ENCODE measurements around the gene MAPK6.
A peak's percentile ranks its signal among the peaks of the same experiment; 100 is the strongest.

The MAPK6 gene

DNA sequence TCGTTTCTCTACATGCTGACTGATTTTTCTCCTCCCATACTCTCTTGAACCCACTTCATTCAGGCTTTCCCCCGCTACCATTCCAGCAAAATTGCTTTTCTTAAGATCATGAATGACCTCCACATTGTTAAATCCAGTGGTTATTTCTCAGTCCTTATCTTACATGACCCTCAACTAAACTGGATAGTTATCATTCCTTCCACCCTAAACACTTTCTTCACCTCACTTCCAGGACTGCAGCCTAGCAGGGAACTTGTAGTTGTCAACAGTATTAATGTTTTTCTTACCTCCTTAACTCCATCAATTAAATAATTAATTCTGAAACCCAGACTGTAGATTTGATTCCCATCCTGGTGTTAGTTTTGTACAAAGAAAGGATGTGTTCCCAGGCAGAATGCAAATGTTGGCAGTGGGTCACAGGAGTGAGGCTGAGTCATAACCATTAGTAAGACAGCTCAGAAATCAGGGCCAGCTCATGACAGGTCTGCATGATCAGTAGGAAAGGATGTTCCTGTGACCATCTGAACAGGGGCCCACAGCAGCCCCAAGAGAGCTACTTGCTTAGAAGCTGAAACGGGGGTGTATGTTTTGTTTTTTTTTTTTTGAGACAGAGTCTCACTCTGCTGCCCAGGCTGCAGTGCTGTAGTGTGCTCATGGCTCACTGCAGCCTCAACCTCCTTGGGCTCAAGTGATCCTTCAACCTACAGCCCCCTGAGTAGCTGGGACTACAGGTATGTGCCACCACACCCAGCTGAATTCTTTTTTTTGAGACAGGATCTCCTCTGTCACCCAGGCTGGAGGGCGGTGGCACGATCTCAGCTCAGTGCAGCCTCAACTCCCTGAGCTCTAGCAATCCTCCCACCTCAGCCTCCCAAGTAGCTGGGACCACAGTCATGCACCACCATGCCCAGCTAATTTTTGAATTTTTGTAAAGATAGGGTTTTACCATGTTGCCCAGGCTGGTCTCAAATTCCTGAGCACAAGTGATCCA is 84.5 kb downstream of the MAPK6 start:
- no peak for DNase-seq
- Histone ChIP-seq H3K27me3 (replicated peaks; ENCODE audit: control insufficient read depth, insufficient read depth, low read length, poor library complexity, severe bottlenecking) (no peaks in the 10 kb centered on the region), H3K36me3 (ENCODE audit: control insufficient read depth, insufficient read depth, low read length) (no peaks in the 10 kb centered on the region), H3K9me3 (ENCODE audit: control insufficient read depth, low read length) (no peaks in the 10 kb centered on the region), H3K4me3 (ENCODE audit: insufficient read depth, low read depth, low read length, poor library complexity, severe bottlenecking) (no peak overlapping the region), H3K4me1 (ENCODE audit: control insufficient read depth, insufficient read depth, low read length, poor library complexity, severe bottlenecking) (no peaks in the 10 kb centered on the region), H3K27ac (ENCODE audit: insufficient read depth, low read length, poor library complexity, severe bottlenecking) (no peak overlapping the region)

GRCh38 chr15:52104532-52105004 is 85.5 kb downstream of the MAPK6 start:
- Histone ChIP-seq H3K4me3 (ENCODE audit: insufficient read depth, low read depth, low read length, poor library complexity, severe bottlenecking) (no peak overlapping the region), H3K36me3 (ENCODE audit: control insufficient read depth, insufficient read depth, low read length) (no peaks in the 10 kb centered on the region), H3K9me3 (ENCODE audit: control insufficient read depth, low read length) (no peaks in the 10 kb centered on the region), H3K27me3 (replicated peaks; ENCODE audit: control insufficient read depth, insufficient read depth, low read length, poor library complexity, severe bottlenecking) (no peaks in the 10 kb centered on the region), H3K4me1 (ENCODE audit: control insufficient read depth, insufficient read depth, low read length, poor library complexity, severe bottlenecking) (no peaks in the 10 kb centered on the region), H3K27ac (ENCODE audit: insufficient read depth, low read length, poor library complexity, severe bottlenecking) (no peak overlapping the region)
- DNase-seq = no peak

- Histone ChIP-seq H3K27ac (ENCODE audit: insufficient read depth, low read length, poor library complexity, severe bottlenecking) (no peak overlapping the region), H3K36me3 (ENCODE audit: control insufficient read depth, insufficient read depth, low read length) (no peaks in the 10 kb centered on the region), H3K4me1 (ENCODE audit: control insufficient read depth, insufficient read depth, low read length, poor library complexity, severe bottlenecking) (no peaks in the 10 kb centered on the region), H3K27me3 (replicated peaks; ENCODE audit: control insufficient read depth, insufficient read depth, low read length, poor library complexity, severe bottlenecking) (no peaks in the 10 kb centered on the region), H3K4me3 (ENCODE audit: insufficient read depth, low read depth, low read length, poor library complexity, severe bottlenecking) (no peak overlapping the region), H3K9me3 (ENCODE audit: control insufficient read depth, low read length) (no peaks in the 10 kb centered on the region)
- no peak for DNase-seq
These were observed 86.8 kb downstream of the MAPK6 start for GRCh38 chr15:52105846-52106245.

DNA sequence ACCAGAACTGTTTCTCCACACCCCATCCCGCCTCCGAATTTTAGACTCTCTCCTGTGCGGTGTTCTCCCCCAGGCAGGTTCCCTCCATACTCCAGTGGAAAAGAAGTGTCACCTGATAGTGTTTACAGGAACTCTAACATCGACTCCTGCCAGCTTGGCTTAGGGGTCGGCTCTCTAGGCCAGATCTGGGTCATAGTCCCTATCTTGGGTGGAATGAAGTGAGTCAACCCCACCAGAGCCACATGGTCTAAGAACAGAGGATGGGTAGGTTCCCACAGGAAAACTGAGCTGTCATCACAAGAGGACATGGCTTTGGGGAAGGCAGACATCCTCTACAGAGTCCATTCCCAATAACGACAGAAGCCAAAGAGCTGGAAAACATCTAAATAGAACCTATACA is 87.6 kb downstream of the MAPK6 start:
- H3K9me3 ChIP-seq (ENCODE audit: control insufficient read depth, low read length) = no peaks in the 10 kb centered on the region
- peaks cover under 1% of the 10 kb centered on the region for H3K4me1 ChIP-seq (ENCODE audit: control insufficient read depth, insufficient read depth, low read length, poor library complexity, severe bottlenecking)
- no peak overlapping the region for H3K27ac ChIP-seq (ENCODE audit: insufficient read depth, low read length, poor library complexity, severe bottlenecking)
- no peak overlapping the region for H3K4me3 ChIP-seq (ENCODE audit: insufficient read depth, low read depth, low read length, poor library complexity, severe bottlenecking)
- H3K36me3 ChIP-seq (ENCODE audit: control insufficient read depth, insufficient read depth, low read length) = no peaks in the 10 kb centered on the region
- no peaks in the 10 kb centered on the region for H3K27me3 ChIP-seq (replicated peaks; ENCODE audit: control insufficient read depth, insufficient read depth, low read length, poor library complexity, severe bottlenecking)
- no peak for DNase-seq

DNA sequence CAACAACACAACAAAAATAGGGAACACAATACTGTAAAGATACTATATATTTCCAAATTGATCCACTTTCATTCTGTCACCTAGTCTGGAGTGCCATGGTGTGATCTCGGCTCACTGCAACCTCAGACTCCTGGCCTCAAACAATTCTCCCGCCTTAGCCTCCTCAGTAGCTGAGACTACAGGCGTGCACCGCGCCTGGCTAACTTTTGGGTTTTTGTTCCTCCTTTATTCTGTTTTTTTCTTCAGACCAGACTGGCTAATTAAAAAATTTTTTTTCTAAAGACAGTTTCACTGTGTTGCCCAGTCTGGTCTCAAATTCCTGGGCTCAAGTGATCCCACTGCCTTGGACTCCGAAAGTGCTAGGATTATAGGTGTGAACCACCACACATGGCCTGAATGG is 88.2 kb downstream of the MAPK6 start:
- Histone ChIP-seq H3K36me3 (ENCODE audit: control insufficient read depth, insufficient read depth, low read length) (no peaks in the 10 kb centered on the region), H3K27me3 (replicated peaks; ENCODE audit: control insufficient read depth, insufficient read depth, low read length, poor library complexity, severe bottlenecking) (no peaks in the 10 kb centered on the region), H3K4me1 (ENCODE audit: control insufficient read depth, insufficient read depth, low read length, poor library complexity, severe bottlenecking) (peaks cover 6% of the 10 kb centered on the region), H3K27ac (ENCODE audit: insufficient read depth, low read length, poor library complexity, severe bottlenecking) (no peak overlapping the region), H3K4me3 (ENCODE audit: insufficient read depth, low read depth, low read length, poor library complexity, severe bottlenecking) (no peak overlapping the region), H3K9me3 (ENCODE audit: control insufficient read depth, low read length) (no peaks in the 10 kb centered on the region)
- no peak for DNase-seq

DNA sequence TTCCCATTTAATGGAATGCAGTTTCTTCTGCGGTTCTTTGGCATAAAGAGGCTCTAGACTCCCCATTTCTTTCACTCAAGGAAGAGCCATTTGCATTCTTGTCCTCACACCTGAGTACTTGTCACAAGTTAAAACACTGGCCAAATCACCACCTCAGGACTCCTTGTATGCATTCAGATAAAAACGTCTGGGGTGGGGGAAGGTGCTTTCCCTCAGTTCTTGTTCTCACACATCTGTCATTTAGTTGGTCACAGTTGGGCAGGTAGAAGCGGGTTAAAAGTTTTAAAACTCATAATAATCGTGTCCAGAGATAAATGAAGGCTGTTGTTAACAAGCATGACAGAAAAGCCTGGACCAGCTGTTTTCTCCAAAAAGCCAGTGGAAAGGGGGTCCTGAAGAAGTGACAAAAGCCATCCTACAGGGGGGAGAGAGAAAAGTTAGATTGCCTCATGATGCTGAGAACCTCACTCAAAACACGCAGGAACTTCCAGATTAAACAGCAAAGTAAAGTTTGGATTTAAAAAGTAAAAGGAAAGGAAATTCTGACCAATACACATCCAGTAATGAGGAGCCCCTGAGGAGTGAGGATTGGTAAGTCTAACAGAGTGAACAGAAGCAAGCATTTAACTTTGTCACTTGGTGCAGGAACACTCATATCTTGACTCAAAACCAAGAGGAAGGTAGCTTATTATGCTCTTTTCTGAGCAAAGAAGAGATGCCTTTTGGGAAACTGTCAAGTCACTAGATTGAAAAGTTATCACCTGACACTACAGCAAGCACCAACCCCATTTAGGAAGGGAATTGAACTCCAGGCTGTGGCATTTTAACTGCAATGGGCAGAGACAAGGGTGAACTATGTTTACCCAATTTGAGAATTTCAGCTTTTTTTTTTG is 90.8 kb downstream of the MAPK6 start:
- no peak overlapping the region for H3K27ac ChIP-seq (ENCODE audit: insufficient read depth, low read length, poor library complexity, severe bottlenecking)
- DNase-seq = no peak
- H3K4me3 ChIP-seq (ENCODE audit: insufficient read depth, low read depth, low read length, poor library complexity, severe bottlenecking) = no peak overlapping the region
- H3K9me3 ChIP-seq (ENCODE audit: control insufficient read depth, low read length) = no peaks in the 10 kb centered on the region
- H3K36me3 ChIP-seq (ENCODE audit: control insufficient read depth, insufficient read depth, low read length) = no peaks in the 10 kb centered on the region
- H3K4me1 ChIP-seq (ENCODE audit: control insufficient read depth, insufficient read depth, low read length, poor library complexity, severe bottlenecking) = peaks cover 7% of the 10 kb centered on the region
- H3K27me3 ChIP-seq (replicated peaks; ENCODE audit: control insufficient read depth, insufficient read depth, low read length, poor library complexity, severe bottlenecking) = no peaks in the 10 kb centered on the region

DNA sequence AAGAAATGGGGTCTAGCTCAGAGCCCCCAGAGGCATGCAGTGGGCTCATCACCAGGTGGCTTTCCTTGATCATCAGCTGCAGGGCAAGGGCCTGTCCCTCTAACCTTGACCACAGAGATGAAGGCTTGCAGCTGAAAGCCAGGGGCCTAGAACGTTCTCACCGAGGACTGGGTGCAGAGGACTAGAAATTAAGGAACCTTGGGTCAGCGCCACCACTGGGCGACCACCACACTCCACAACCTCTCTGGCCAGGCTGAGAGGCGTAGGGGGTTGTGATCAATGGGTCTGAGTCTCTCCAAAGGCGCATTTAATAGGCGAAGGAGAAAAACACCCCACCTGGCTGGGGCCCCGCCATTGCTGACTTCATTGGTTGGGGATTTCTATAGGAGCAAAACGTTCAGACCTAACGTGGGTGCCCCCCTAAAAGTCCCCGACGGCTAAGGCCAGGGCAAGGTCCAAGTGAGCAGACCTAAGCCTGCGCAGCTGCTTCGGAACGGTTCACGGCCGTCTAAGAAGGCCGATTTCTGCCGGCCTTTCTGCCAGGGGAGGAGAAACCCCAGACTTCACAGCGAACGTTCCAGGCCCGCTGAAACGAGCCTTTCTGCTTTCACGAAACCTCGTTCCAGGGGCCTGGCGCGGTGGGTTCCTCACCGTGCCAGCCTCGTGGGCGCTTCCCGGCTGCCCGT is 92.6 kb downstream of the MAPK6 start:
- Histone ChIP-seq H3K36me3 (ENCODE audit: control insufficient read depth, insufficient read depth, low read length) (no peaks in the 10 kb centered on the region), H3K4me3 (ENCODE audit: insufficient read depth, low read depth, low read length, poor library complexity, severe bottlenecking) (peak overlapping the region; percentile 48), H3K4me1 (ENCODE audit: control insufficient read depth, insufficient read depth, low read length, poor library complexity, severe bottlenecking) (peaks cover 7% of the 10 kb centered on the region), H3K27ac (ENCODE audit: insufficient read depth, low read length, poor library complexity, severe bottlenecking) (no peak overlapping the region), H3K9me3 (ENCODE audit: control insufficient read depth, low read length) (no peaks in the 10 kb centered on the region), H3K27me3 (replicated peaks; ENCODE audit: control insufficient read depth, insufficient read depth, low read length, poor library complexity, severe bottlenecking) (no peaks in the 10 kb centered on the region)
- no peak for DNase-seq

DNA sequence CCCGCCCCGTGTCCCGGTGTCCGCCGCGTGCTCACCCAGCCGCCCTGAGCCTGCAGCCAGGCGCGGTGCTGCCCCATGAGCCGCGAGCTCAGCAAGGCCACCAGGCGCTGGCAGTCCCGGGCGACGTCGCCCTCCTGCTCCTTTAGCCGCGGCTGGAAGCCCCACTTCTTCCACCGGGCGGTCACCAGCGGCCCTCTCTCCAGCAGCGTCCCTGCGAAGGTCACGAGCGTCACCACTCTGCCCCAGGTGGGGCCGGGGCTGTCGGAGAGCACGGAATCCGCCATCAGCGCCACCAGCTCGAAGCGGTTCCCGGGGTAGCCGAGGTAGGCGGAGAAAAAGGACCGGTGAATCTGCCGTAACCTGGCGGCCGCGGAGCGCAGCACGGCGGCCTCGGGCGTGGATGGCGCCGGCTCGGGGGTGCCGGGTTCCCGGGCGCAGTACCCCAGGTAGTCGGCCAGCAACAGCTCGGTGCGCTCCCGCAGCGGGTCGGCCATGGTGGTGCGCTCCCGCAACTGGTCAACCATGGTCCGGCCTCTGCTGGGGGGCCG is 93.3 kb downstream of the MAPK6 start:
- no peak overlapping the region for H3K27ac ChIP-seq (ENCODE audit: insufficient read depth, low read length, poor library complexity, severe bottlenecking)
- no peaks in the 10 kb centered on the region for H3K9me3 ChIP-seq (ENCODE audit: control insufficient read depth, low read length)
- H3K4me1 ChIP-seq (ENCODE audit: control insufficient read depth, insufficient read depth, low read length, poor library complexity, severe bottlenecking) = peaks cover 7% of the 10 kb centered on the region
- peak overlapping the region; percentile 48 for H3K4me3 ChIP-seq (ENCODE audit: insufficient read depth, low read depth, low read length, poor library complexity, severe bottlenecking)
- no peaks in the 10 kb centered on the region for H3K27me3 ChIP-seq (replicated peaks; ENCODE audit: control insufficient read depth, insufficient read depth, low read length, poor library complexity, severe bottlenecking)
- no peaks in the 10 kb centered on the region for H3K36me3 ChIP-seq (ENCODE audit: control insufficient read depth, insufficient read depth, low read length)
- peak in 2 of 3 donors; percentile 8 to 10 for DNase-seq

GRCh38 chr15:52113235-52113634 is 94.2 kb downstream of the MAPK6 start:
- no peak overlapping the region for H3K27ac ChIP-seq (ENCODE audit: insufficient read depth, low read length, poor library complexity, severe bottlenecking)
- no peaks in the 10 kb centered on the region for H3K9me3 ChIP-seq (ENCODE audit: control insufficient read depth, low read length)
- no peaks in the 10 kb centered on the region for H3K27me3 ChIP-seq (replicated peaks; ENCODE audit: control insufficient read depth, insufficient read depth, low read length, poor library complexity, severe bottlenecking)
- no peak for DNase-seq
- H3K4me3 ChIP-seq (ENCODE audit: insufficient read depth, low read depth, low read length, poor library complexity, severe bottlenecking) = no peak overlapping the region
- peaks cover 7% of the 10 kb centered on the region for H3K4me1 ChIP-seq (ENCODE audit: control insufficient read depth, insufficient read depth, low read length, poor library complexity, severe bottlenecking)
- H3K36me3 ChIP-seq (ENCODE audit: control insufficient read depth, insufficient read depth, low read length) = no peaks in the 10 kb centered on the region
